ENCODE measurements around the gene SULT1C4. TPM values are rescaled to one million over a fixed set of nuclear protein-coding genes. Genes with fewer than 3 reads are reported as not detected.
"Not testable (repeated sequence)": the region's sequence is repeated elsewhere in the genome, so short reads cannot be mapped to it uniquely, and the experiment has no call there.

The SULT1C4 gene
- 0.25 and 1.7 TPM in 2 replicates for total RNA-seq (2014; rRNA removed; shearing (Covaris generic))

DNA sequence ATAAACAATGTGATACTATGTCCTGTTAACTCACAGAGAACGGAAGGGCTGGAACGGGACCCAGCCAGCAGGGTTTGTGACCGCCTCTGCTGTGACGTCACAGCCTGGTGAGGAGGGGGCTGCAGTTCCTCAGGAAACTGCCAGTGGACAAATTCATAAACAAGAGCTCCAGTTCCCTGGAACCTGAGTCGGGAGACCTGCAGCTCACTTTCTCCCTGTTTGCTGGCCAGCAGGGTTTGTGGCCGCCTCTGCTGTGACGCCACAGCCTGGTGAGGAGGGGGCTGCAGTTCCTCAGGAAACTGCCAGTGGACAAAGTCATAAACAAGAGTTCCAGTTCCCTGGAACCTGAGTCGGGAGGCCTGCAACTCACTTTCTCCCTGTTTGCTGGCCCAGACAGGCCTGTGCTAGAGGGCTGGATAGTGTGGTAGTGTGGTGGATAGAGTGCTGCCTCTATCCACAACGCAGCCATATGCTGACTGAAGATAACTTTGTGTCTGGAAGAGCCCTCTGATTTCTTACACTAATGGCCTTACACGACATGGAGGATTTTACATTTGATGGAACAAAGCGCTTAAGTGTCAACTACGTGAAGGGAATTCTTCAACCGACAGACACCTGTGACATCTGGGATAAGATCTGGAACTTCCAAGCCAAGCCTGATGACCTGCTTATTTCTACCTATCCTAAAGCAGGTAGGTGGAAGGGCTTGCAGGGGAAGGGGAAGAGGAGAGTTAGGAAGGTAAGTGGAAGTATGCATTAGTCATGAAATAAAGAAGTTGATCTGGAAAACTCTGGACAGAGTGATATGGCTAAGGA is at the start of gene SULT1C4:
Gene SULT1C4 (plus strand): TSS at position 140 of the 816 bp plus-strand sequence. CDS start 384 bp downstream, at position 524.
- H3K27me3 ChIP-seq (replicated peaks), result no peaks in the 10 kb centered on the region
- H3K4me3 ChIP-seq, result no peak within 1 kb of the TSS; the same call in 1 of the 2 replicates
- peaks cover 28% of the 10 kb centered on the region for H3K4me1 ChIP-seq (replicated peaks)
- H3K36me3 ChIP-seq, result no peaks in the 10 kb centered on the region
- no peaks in the 10 kb centered on the region for H3K9me3 ChIP-seq (replicated peaks)
- peak in 1 of 2 experiments; percentile 68 for DNase-seq (ENCODE audit: low read depth in 1 of 2, low spot score in 2 of 2)
- H3K27ac ChIP-seq, result peak within 1 kb of the TSS; percentile 39

DNA sequence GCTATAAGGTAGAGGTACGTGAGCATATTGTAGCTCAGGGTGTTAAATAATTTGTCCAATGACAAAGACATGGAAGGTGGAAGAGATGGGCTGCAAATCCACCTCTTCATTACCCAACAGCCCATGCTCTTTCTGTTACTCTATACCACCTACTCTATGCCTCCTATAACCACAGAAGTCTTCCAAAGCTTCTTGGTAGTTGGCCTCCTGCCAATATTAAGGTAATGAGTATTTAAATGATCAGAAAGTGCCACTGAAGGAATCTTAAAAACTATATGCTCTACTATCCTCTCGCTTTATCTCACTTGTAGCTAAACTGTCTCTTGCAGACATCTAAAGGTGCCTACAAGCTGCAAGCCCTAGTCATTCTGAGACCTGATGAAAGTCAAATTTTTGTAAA is 48.0 kb upstream of the SULT1C4 start:
- Histone ChIP-seq H3K36me3 (no peaks in the 10 kb centered on the region), H3K4me3 (no peak overlapping the region), H3K4me1 (replicated peaks) (peaks cover under 1% of the 10 kb centered on the region), H3K27ac (no peak overlapping the region), H3K9me3 (replicated peaks) (0 out of 2 replicates have a peak, but pooled peaks cover 4% of the 10 kb centered on the region), H3K27me3 (replicated peaks) (peaks cover 3% of the 10 kb centered on the region; the same call in 1 of the 2 replicates)
- no peak for DNase-seq (ENCODE audit: low read depth in 1 of 2, low spot score in 2 of 2)

DNA sequence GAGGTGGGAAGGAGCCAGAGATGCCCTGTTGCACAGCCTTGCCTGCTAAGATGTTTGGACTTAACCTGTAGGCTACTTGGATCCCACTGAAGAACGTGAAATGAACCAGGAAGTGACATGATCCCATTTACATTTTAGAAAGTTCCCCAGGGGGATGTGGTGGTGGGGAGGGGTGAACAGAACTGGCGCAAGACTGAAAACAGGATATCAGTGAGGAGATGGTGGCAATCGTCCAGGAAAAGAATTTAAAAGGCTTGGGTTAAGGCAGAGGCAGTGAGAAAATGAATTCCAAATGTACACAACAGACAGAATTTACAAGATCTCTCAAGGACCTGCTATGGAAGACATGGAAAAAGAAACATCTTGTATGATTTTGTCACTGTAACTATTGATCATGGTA is 46.8 kb upstream of the SULT1C4 start:
- Histone ChIP-seq H3K4me1 (replicated peaks) (no peaks in the 10 kb centered on the region), H3K4me3 (no peak overlapping the region), H3K9me3 (replicated peaks) (0 out of 2 replicates have a peak, but pooled peaks cover 4% of the 10 kb centered on the region), H3K27me3 (replicated peaks) (peaks cover 3% of the 10 kb centered on the region; the same call in 1 of the 2 replicates), H3K36me3 (no peaks in the 10 kb centered on the region), H3K27ac (no peak overlapping the region)
- DNase-seq (ENCODE audit: low read depth in 1 of 2, low spot score in 2 of 2), result no peak

DNA sequence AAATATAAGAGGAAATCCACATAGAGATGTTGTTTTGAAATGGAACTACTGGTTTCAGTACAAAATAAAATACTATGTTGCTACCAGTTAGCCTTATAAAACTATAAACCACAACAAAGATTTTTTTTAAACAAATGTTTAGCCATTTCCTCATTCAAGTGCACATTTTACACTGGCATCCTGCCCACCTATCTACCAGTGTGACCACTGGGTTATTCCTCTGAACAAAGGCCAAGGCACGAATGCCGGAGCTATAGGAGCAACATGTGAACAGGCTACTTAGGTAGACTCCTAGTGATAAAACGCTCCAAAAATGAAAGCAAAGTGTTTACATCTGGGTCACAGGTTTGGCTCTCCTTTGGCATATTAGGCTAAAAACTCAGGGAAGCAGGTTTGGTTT is 31.8 kb upstream of the SULT1C4 start:
- no peak for DNase-seq (ENCODE audit: low read depth in 1 of 2, low spot score in 2 of 2)
- no peaks in the 10 kb centered on the region; the same call in 1 of the 2 replicates for H3K9me3 ChIP-seq (replicated peaks)
- H3K27ac ChIP-seq, result no peak overlapping the region
- H3K27me3 ChIP-seq (replicated peaks), result no peaks in the 10 kb centered on the region
- no peak overlapping the region for H3K4me3 ChIP-seq
- H3K4me1 ChIP-seq (replicated peaks), result no peaks in the 10 kb centered on the region
- H3K36me3 ChIP-seq, result no peaks in the 10 kb centered on the region

DNA sequence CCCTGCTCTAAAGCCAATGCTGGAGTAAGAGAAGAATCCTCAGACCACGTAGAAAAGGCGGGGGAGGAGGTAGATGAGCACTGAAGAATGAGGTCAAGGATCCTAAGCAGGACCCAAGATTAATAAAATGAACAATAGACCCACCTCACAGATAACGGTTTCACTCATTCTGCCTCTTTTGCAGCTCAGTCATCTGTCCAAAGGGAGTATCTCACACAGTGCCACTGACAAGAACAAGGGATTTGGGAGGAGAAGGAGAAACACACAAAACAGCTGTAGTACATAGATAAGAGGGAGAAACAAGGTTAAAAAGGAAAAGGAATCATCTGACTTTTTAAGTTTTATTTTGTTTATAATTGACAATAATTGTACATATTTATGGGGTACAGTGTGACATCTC is 30.9 kb upstream of the SULT1C4 start:
- Histone ChIP-seq H3K9me3 (replicated peaks) (no peaks in the 10 kb centered on the region), H3K4me3 (no peak overlapping the region), H3K27me3 (replicated peaks) (no peaks in the 10 kb centered on the region), H3K36me3 (no peaks in the 10 kb centered on the region), H3K27ac (no peak overlapping the region), H3K4me1 (replicated peaks) (no peaks in the 10 kb centered on the region)
- DNase-seq (ENCODE audit: low read depth in 1 of 2, low spot score in 2 of 2), result no peak

DNA sequence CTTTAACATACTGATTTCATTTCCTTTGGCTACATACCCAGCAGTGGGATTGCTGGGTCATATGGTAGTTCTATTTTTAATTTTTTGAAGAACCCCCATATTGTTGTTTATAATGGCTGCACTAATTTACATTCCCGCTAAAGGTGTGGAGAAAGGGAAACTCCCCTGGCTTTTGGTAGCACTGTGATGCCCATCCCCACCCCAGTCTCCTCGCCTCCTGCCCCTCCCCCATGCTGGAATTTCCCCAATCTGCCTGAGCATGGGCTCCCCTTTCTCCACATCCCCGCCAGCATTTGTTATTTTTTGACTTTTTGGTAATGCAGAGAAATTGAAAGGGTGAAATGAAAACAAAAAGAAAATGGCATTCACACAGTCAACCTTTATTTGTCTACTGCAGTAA is 30.0 kb upstream of the SULT1C4 start:
- no peak overlapping the region for H3K4me3 ChIP-seq
- no peaks in the 10 kb centered on the region for H3K4me1 ChIP-seq (replicated peaks)
- H3K36me3 ChIP-seq, result no peaks in the 10 kb centered on the region
- H3K27ac ChIP-seq, result no peak overlapping the region
- H3K27me3 ChIP-seq (replicated peaks), result no peaks in the 10 kb centered on the region
- no peaks in the 10 kb centered on the region for H3K9me3 ChIP-seq (replicated peaks)
- DNase-seq (ENCODE audit: low read depth in 1 of 2, low spot score in 2 of 2), result no peak

DNA sequence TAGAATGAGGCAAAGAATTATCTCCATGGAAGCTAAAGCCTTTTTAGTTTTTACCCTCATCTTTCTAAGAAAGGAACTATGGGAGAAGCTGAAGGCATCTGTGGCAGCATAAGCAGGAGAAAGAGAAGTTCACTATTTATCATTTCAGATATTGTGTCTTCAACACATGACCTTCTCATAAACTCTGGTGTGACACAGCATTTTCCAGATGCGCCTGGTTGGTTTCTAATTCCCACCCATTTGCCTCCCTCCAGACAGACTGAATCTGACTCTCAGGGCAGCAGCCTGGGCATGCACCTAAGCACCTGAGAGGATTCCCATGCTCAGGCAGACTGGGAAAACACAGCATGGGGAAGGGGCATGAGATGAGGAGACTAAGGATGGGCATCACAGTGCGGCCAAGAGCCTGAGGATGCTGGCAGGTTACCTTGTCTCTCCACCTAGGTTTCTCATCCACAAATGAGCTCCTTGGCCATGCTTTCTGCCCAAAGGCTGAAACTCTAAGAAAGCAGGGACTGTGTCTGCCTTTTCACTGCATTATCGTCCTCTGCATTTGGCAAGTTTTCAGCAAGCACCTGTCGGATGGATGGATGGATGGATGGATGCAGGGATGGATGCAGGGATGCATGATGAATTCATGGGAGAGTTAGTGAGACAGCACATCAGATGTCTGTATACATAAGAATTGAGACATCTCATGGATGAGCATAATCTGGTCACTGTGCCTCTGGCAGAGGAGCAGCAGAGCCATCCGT is 28.8 kb upstream of the SULT1C4 start:
- DNase-seq (ENCODE audit: low read depth in 1 of 2, low spot score in 2 of 2), result no peak
- Histone ChIP-seq H3K36me3 (no peaks in the 10 kb centered on the region), H3K27ac (no peak overlapping the region), H3K4me3 (no peak overlapping the region), H3K9me3 (replicated peaks) (no peaks in the 10 kb centered on the region), H3K27me3 (replicated peaks) (no peaks in the 10 kb centered on the region), H3K4me1 (replicated peaks) (no peaks in the 10 kb centered on the region)

DNA sequence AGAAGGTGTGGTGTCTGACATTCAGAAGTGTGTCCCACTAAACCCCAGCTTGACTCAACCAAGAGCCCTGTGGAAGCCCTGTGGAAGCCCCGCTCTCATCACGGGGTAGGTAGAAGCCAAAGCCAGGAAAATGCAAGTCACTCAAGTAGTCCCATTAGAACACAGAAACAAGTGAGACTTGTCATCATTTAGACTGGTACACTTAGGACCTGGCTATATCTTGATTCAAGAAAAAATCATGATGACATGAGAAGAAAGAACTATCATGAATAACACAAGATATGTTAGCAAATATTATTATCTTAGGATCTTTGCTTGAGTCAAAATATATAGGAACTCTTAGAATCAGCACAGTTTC is 28.2 kb upstream of the SULT1C4 start:
- H3K27ac ChIP-seq, result no peak overlapping the region
- H3K36me3 ChIP-seq, result no peaks in the 10 kb centered on the region

DNA sequence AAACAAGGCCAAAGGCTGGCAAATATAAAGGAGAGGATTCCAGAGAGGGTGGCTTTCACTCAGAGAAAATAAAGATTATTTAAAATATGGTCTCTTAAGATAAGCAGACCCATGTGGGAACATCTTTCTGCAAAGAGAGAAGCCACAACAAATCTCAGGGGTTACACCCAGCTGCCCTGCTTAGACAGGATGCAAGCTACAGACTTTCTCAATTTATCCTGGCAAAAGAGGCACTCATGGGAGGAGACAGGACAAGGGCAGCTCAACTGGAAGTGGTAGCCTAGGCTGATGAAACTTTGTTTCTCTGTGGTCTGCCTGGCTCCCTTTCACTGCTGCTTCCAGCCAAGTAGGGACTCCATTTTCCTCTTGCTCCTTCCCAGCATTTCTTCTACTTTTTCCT is 25.9 kb upstream of the SULT1C4 start:
- H3K4me1 ChIP-seq (replicated peaks), result no peaks in the 10 kb centered on the region
- no peak for DNase-seq (ENCODE audit: low read depth in 1 of 2, low spot score in 2 of 2)
- H3K27ac ChIP-seq, result no peak overlapping the region
- H3K4me3 ChIP-seq, result no peak overlapping the region
- no peaks in the 10 kb centered on the region for H3K27me3 ChIP-seq (replicated peaks)
- no peaks in the 10 kb centered on the region for H3K9me3 ChIP-seq (replicated peaks)
- H3K36me3 ChIP-seq, result no peaks in the 10 kb centered on the region

More for the DNA sequence above, 28.2 kb upstream of the SULT1C4 start:
- H3K4me3 ChIP-seq, result no peak overlapping the region
- no peaks in the 10 kb centered on the region for H3K9me3 ChIP-seq (replicated peaks)
- DNase-seq (ENCODE audit: low read depth in 1 of 2, low spot score in 2 of 2), result no peak
- H3K4me1 ChIP-seq (replicated peaks), result no peaks in the 10 kb centered on the region
- H3K27me3 ChIP-seq (replicated peaks), result no peaks in the 10 kb centered on the region

DNA sequence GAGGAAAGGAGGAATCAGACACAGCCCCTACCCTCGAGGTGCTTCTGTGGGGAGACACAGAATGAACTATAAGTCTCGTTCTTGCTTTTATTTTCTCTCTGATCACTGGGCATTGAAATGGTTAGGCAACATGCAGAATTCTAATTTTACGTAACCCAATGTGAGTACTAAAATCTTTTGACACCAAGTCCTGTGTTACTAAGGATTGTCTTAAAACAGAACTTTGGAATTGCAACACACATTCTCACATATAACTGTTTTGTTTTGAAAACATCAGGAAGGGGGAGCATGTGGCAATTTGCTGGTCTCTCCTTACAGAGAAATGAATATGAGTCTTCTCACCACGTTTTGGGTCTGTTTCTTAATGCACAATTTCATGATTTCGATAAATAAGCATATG is 23.6 kb upstream of the SULT1C4 start:
- H3K36me3 ChIP-seq, result no peaks in the 10 kb centered on the region
- no peak for DNase-seq (ENCODE audit: low read depth in 1 of 2, low spot score in 2 of 2)
- no peak overlapping the region for H3K4me3 ChIP-seq
- H3K4me1 ChIP-seq (replicated peaks), result no peaks in the 10 kb centered on the region
- H3K27me3 ChIP-seq (replicated peaks), result no peaks in the 10 kb centered on the region
- H3K9me3 ChIP-seq (replicated peaks), result no peaks in the 10 kb centered on the region
- no peak overlapping the region for H3K27ac ChIP-seq

DNA sequence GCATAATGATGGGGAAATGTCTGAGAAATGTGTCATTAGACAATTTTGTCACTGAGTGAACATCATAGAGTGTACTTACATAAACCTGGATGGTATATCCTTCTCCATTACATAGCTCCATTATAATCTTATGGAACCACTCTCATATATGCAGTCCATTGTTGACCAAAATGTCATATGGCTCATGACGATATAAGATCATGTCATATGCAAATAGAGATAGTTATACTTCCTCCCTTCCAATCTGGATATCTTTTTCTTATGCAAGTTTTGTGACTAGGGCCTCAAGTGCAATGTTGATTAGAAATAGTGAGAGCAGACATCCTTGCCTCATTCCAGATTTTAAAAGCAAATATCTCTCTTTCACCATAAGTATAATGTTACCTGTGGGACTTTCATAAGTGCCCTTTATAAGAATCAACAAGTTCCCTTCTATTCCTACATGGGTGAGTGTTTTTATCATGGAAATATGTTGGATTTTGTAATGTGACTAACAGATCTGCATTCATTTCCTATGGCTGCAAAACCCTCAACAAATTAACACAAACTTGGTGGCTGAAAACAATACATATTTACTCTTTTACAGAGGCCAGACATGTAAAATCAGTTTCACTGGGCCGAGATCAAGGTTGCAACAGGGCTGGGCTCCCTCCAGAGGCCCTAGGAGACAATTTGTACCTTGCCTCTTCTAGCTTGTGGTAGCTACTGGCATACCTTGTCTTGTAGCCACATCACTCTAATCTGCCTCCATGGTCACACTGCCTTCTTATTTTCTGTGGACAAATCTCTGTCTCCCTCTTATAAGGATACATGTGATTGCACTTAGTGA is 21.6 kb upstream of the SULT1C4 start:
- Histone ChIP-seq H3K36me3 (no peaks in the 10 kb centered on the region), H3K4me1 (replicated peaks) (no peaks in the 10 kb centered on the region), H3K27ac (no peak overlapping the region), H3K4me3 (no peak overlapping the region), H3K9me3 (replicated peaks) (no peaks in the 10 kb centered on the region), H3K27me3 (replicated peaks) (no peaks in the 10 kb centered on the region)
- DNase-seq (ENCODE audit: low read depth in 1 of 2, low spot score in 2 of 2), result no peak

DNA sequence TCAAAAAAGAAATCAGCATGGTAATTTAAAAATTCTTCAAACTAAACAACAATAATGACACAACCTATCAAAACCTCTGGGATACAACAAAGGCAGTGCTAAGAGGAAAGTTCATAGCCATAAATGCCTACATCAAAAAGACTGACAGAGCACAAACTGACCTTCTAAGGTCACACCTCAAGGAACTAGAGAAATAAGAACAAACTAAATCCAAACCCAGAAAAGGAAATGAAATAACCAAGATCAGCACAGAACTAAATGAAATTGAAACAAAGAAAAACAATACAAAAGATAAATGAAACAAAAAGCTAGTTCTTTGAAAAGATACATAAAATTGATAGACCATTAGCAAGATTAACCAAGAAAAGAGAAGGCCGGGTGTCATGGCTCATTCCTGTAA is 18.4 kb upstream of the SULT1C4 start:
- H3K4me3 ChIP-seq; H3K27me3 ChIP-seq (replicated peaks); DNase-seq (ENCODE audit: low read depth in 1 of 2, low spot score in 2 of 2); H3K9me3 ChIP-seq (replicated peaks); H3K36me3 ChIP-seq; H3K27ac ChIP-seq: not testable (repeated sequence)
- H3K4me1 ChIP-seq (replicated peaks), result peaks cover 15% of the 10 kb centered on the region

DNA sequence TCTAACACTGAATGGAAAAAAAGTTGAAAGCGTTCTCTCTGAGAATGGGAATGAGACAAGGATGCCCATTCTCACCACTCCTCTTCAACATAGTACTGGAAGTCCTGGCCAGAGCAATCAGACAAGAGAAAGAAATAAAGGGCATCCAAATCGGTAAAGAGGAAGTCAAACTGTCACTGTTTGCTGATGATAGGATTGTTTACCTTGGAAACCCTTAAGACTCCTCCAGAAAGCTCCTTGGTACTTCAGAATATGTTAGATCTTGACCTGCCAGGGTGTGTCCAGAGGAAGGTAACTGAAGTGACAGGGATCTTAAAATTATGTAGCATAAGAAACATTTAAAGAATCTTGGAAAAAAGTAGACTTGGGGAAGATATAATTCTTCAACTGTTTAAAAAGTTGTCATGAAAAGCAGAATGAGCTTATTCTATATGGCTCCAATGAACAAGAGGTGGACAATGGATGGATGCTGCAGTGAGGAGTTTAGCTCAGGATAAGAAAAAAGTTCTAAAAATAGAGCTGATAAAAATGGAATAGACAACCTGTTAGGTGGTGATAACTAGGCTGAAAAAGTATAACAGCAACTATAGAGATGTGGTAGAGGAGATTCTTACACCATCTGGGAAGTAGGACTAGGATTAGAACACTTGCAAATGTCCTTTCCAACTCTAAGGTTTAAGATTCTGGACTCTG is 16.8 kb upstream of the SULT1C4 start:
- no peak overlapping the region for H3K27ac ChIP-seq
- no peak overlapping the region for H3K4me3 ChIP-seq
- no peak for DNase-seq (ENCODE audit: low read depth in 1 of 2, low spot score in 2 of 2)
- no peaks in the 10 kb centered on the region for H3K27me3 ChIP-seq (replicated peaks)
- no peaks in the 10 kb centered on the region for H3K36me3 ChIP-seq
- H3K9me3 ChIP-seq (replicated peaks), result peaks cover 5% of the 10 kb centered on the region; the same call in 1 of the 2 replicates
- H3K4me1 ChIP-seq (replicated peaks), result peaks cover 18% of the 10 kb centered on the region

All from SJSA1 (cell line).